HL-60 (cell line): ENCODE results near the gene DISP2.

Experiments used
- DNase-seq, 2 experiments: peaks; one replicate each; pipeline ENCODE4 v3.0.0-alpha.2; 2010 to 2020; ENCODE audit warnings: low read depth in 1 of 2, low spot score in 1 of 2
- H3K27ac ChIP-seq: fragments of 250-450 bp; sonication (Bioruptor Pico); replicated peaks from 2 replicates; pipeline ENCODE4 v1.5.1; 2020; ENCODE audit warnings: mild to moderate bottlenecking, moderate library complexity
- H3K27me3 ChIP-seq: fragments of 250-450 bp; sonication (Bioruptor Pico); 2 replicates; pipeline ENCODE4 v1.5.1; 2021; ENCODE audit warnings: mild to moderate bottlenecking, moderate library complexity; ENCODE audit not compliant: insufficient read depth, poor library complexity, severe bottlenecking
- H3K4me3 ChIP-seq: replicated peaks from 2 replicates; pipeline ENCODE4 v1.5.1; 2011; ENCODE audit warnings: mild to moderate bottlenecking, control low read depth, low read length; ENCODE audit not compliant: insufficient read depth
- CTCF ChIP-seq: IDR thresholded peaks from one replicate; pipeline ENCODE4 v1.5.1; 2011; ENCODE audit warnings: low read length, control low read depth, inconsistent platforms; ENCODE audit not compliant: insufficient read depth
- GABPA ChIP-seq: IDR thresholded peaks from 2 replicates; pipeline ENCODE4 v1.6.1; 2012; ENCODE audit warnings: low read depth
- POLR2AphosphoS5 ChIP-seq: IDR thresholded peaks from 2 replicates; pipeline ENCODE4 v1.6.1; 2012; ENCODE audit warnings: low read depth
- REST ChIP-seq: IDR thresholded peaks from 2 replicates; pipeline ENCODE4 v1.6.1; 2012; ENCODE audit warnings: low read depth; ENCODE audit not compliant: insufficient replicate concordance
- SPI1 ChIP-seq: IDR thresholded peaks from 2 replicates; pipeline ENCODE4 v1.6.1; 2012; ENCODE audit warnings: low read depth, mild to moderate bottlenecking, borderline replicate concordance

The DISP2 gene

GRCh38 chr15:40380636-40381035 is 22.6 kb downstream of the DISP2 start:
- H3K27me3 ChIP-seq: no peaks in the 10 kb centered on the region
- DNase-seq: no peak
- H3K4me3 ChIP-seq: no peak overlapping the region
- no peak overlapping the region for H3K27ac ChIP-seq
- TF ChIP-seq SPI1 (no peak), CTCF (no peak), GABPA (no peak), POLR2AphosphoS5 (no peak), REST (no peak)

- Histone ChIP-seq H3K27ac (no peak overlapping the region), H3K4me3 (no peak overlapping the region)
- TF ChIP-seq SPI1 (no peak), REST (no peak), POLR2AphosphoS5 (no peak), CTCF (no peak), GABPA (no peak)
These were observed 24.0 kb downstream of the DISP2 start for GRCh38 chr15:40381818-40382529.

GRCh38 chr15:40382580-40383456 is 24.8 kb downstream of the DISP2 start, which contains the start of gene KNSTRN:
TSS of gene KNSTRN (plus strand) at chr15:40382721. CDS start at chr15:40382836, 115 bp downstream.
- Histone ChIP-seq H3K4me3 (peak within 1 kb of the TSS; percentile 94), H3K27ac (peak within 1 kb of the TSS; percentile 82), H3K27me3 (no peaks in the 10 kb centered on the region)
- peak; percentile 43; the same call in 1 of the 2 replicates for TF ChIP-seq SPI1
- TF ChIP-seq POLR2AphosphoS5: peak; percentile 67
- TF ChIP-seq GABPA: peak; percentile 99
- TF ChIP-seq REST: no peak
- peak; percentile 87 to 94 for DNase-seq

More at GRCh38 chr15:40381818-40382529, 24.0 kb downstream of the DISP2 start:
- H3K27me3 ChIP-seq: no peaks in the 10 kb centered on the region
- DNase-seq: no peak
